ENCODE results near the gene TCEA3. TPM values are rescaled to one million over a fixed set of nuclear protein-coding genes. Genes with fewer than 3 reads are reported as not detected.
A peak's percentile ranks its signal among the peaks of the same experiment; 100 is the strongest.

The TCEA3 gene
- total RNA-seq, 1 donor from 2014 or later = 4.0 TPM

DNA sequence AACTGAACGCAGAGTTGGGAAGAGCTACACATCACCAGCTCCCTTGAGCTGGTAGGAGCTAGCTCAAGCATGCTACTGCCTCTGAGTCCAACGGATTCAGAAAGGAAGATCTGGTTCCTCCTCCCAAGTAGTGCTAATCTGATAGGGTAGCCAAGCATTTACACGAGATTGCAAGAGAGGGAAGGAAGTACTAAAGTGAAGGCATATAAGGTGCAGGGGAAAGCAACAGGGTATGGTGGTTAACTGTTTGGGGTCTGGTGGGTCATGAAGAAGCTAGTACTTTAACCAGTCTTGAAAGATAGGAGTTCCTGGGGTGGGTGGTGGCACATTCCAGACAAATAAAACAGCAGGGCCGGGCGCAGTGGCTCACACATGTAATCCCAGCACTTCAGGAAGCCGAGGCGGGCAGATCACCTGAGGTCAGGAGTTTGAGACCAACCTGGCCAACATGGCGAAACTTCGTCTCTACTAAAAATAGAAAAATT, 34.7 kb downstream of the TCEA3 start:
- no peak for DNase-seq (ENCODE audit: extremely low spot score, unreplicated experiment)
- TF ChIP-seq, protein P1, sequence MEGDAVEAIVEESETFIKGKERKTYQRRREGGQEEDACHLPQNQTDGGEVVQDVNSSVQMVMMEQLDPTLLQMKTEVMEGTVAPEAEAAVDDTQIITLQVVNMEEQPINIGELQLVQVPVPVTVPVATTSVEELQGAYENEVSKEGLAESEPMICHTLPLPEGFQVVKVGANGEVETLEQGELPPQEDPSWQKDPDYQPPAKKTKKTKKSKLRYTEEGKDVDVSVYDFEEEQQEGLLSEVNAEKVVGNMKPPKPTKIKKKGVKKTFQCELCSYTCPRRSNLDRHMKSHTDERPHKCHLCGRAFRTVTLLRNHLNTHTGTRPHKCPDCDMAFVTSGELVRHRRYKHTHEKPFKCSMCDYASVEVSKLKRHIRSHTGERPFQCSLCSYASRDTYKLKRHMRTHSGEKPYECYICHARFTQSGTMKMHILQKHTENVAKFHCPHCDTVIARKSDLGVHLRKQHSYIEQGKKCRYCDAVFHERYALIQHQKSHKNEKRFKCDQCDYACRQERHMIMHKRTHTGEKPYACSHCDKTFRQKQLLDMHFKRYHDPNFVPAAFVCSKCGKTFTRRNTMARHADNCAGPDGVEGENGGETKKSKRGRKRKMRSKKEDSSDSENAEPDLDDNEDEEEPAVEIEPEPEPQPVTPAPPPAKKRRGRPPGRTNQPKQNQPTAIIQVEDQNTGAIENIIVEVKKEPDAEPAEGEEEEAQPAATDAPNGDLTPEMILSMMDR (IDR thresholded peaks at IDR 0.05) = no peak
- Mint-ChIP-seq H3K27me3 (ENCODE audit: unreplicated experiment) (no peaks in the 10 kb centered on the region), H3K4me1 (ENCODE audit: unreplicated experiment) (peaks cover 20% of the 10 kb centered on the region), H3K36me3 (ENCODE audit: unreplicated experiment) (no peaks in the 10 kb centered on the region), H3K27ac (ENCODE audit: unreplicated experiment) (no peak overlapping the region), H3K4me3 (ENCODE audit: unreplicated experiment) (no peak overlapping the region), H3K9me3 (ENCODE audit: unreplicated experiment) (no peaks in the 10 kb centered on the region)

DNA sequence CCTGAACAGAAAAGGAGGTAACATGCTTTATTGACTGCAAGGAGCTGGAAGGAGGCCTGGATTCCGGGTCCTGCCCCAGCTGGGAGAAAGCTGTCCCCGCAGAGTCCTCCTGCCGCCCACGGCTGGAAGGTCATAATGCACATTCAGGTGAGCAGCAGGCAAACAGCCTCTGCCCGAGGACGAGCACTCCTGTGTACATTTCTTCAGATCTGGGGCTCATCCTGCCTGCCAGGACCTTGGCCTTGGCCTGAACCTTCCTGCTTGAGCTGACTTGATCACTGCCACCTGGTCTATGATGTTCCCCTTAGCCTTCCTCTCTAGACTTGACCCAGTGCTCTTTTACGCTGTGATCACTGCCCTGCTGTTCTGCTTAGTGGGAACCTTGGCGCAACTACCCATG, 37.1 kb downstream of the TCEA3 start:
- Mint-ChIP-seq H3K9me3 (ENCODE audit: unreplicated experiment) (no peaks in the 10 kb centered on the region), H3K27me3 (ENCODE audit: unreplicated experiment) (no peaks in the 10 kb centered on the region), H3K4me3 (ENCODE audit: unreplicated experiment) (no peak overlapping the region), H3K27ac (ENCODE audit: unreplicated experiment) (no peak overlapping the region), H3K36me3 (ENCODE audit: unreplicated experiment) (no peaks in the 10 kb centered on the region), H3K4me1 (ENCODE audit: unreplicated experiment) (peaks cover 22% of the 10 kb centered on the region)
- TF ChIP-seq, protein P1 (IDR thresholded peaks at IDR 0.05) = no peak
- DNase-seq (ENCODE audit: extremely low spot score, unreplicated experiment) = no peak

DNA sequence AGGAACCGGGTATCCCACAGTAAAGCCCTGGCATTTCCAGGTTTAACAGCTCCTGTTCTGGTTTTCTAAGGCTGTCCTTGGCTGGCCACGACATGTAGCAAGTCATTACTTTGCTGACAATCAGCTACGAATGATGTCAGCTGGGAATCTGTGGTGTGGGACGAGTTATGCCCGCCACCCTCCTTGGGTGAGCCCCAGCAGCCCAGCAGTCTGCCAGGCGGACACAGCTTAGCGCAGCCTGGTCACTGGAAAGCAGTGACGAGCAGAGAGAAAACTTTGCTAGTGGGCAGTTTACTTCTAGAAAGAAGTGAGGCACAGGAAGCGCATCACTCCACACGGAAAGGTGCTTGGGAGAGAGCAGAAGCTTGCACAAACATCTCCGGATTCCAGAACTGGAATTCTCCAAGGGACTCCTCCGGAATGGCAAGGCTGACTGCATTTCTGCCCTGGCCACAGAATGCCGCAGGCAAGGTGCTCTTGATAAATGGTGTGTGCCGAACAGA, 39.4 kb downstream of the TCEA3 start:
- H3K9me3 Mint-ChIP-seq (ENCODE audit: unreplicated experiment) = no peaks in the 10 kb centered on the region
- H3K36me3 Mint-ChIP-seq (ENCODE audit: unreplicated experiment) = peaks cover 1% of the 10 kb centered on the region
- no peak overlapping the region for H3K27ac Mint-ChIP-seq (ENCODE audit: unreplicated experiment)

DNA sequence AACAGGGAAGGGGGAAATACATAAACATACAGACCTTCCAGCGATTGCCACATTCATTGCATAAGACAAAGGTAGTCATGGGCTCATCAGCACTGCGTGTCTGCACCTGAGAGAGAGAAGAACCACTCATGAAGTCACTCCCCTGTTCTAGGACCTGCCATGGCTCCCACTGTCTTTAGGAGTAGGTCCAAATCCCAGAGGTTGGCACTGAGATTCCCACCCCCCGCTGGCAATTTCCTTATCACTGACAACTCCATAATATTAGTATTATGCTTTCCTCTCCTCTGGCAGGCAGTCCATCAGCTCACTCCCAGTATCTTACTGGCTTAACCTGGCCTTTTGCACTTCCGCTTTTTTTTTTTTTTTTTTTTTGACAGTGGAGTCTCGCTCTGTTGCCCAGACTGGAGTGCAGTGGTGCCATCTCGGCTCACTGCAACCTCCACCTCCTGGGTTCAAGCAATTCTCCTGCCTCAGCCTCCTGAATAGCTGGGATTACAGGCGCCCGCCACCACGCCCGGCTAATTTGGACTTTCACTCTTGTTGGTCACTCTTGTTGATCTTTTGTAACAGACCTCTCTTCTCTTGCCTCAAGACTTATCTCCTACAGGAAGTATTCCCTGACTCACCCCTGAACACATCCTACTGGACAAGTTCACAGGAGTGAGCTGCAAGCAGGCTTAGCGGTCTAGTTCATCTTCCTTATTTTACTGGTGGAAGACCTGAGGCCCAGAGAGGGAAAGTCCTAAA, 40.1 kb downstream of the TCEA3 start:
- Mint-ChIP-seq H3K4me1 (ENCODE audit: unreplicated experiment) (peaks cover 16% of the 10 kb centered on the region), H3K4me3 (ENCODE audit: unreplicated experiment) (no peak overlapping the region), H3K27me3 (ENCODE audit: unreplicated experiment) (no peaks in the 10 kb centered on the region), H3K9me3 (ENCODE audit: unreplicated experiment) (no peaks in the 10 kb centered on the region), H3K36me3 (ENCODE audit: unreplicated experiment) (peaks cover 1% of the 10 kb centered on the region), H3K27ac (ENCODE audit: unreplicated experiment) (peak overlapping the region; percentile 18)
- TF ChIP-seq, protein P1 (IDR thresholded peaks at IDR 0.05) = no peak
- no peak for DNase-seq (ENCODE audit: extremely low spot score, unreplicated experiment)

More for the DNA sequence above, 39.4 kb downstream of the TCEA3 start:
- Mint-ChIP-seq H3K4me1 (ENCODE audit: unreplicated experiment) (peaks cover 16% of the 10 kb centered on the region), H3K4me3 (ENCODE audit: unreplicated experiment) (no peak overlapping the region), H3K27me3 (ENCODE audit: unreplicated experiment) (no peaks in the 10 kb centered on the region)
- TF ChIP-seq, protein P1 (IDR thresholded peaks at IDR 0.05) = no peak
- no peak for DNase-seq (ENCODE audit: extremely low spot score, unreplicated experiment)

DNA sequence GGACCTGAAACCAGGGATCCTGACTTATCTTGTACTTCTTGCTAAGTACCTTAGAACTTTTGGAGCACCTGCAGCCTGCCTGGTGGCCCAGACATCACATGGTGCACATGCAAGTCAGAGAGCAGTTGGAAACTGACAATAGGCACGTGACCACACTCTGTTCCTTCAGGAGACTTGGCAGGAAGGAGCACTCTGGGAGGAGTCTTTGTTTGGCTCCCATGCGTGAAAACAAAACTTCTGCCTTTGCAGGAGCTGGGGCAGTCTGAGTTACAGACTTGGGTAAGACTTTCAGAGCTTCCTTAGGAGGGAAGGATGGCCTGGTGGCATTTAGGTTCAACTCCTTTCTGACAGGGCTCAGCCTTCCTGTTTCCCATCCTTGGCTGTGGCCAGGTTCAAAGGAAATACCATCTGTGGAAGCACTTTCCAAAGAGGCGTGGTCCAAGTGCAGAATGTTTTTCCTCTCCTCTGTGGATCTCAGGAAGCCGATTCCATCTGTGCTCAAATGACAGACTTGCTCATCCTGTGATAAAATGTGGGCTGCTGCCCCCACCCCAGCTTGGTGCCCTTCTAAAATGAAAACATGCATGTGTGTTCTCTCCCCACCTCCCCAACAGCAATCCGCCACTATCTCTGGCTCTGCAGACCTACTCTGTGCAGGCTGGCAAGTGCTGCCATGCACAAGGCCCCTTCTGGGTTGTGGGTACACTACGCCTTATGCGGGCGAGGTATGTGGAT, 40.8 kb downstream of the TCEA3 start:
- H3K9me3 Mint-ChIP-seq (ENCODE audit: unreplicated experiment) = no peaks in the 10 kb centered on the region
- no peaks in the 10 kb centered on the region for H3K27me3 Mint-ChIP-seq (ENCODE audit: unreplicated experiment)
- no peak overlapping the region for H3K4me3 Mint-ChIP-seq (ENCODE audit: unreplicated experiment)
- no peak for DNase-seq (ENCODE audit: extremely low spot score, unreplicated experiment)
- TF ChIP-seq, protein P1 (IDR thresholded peaks at IDR 0.05) = no peak
- H3K4me1 Mint-ChIP-seq (ENCODE audit: unreplicated experiment) = peaks cover 16% of the 10 kb centered on the region
- peaks cover 1% of the 10 kb centered on the region for H3K36me3 Mint-ChIP-seq (ENCODE audit: unreplicated experiment)
- no peak overlapping the region for H3K27ac Mint-ChIP-seq (ENCODE audit: unreplicated experiment)
